Ecto neural progenitor cell (in vitro differentiated cells): ENCODE data around the gene C18orf54.
A peak's percentile ranks its signal among the peaks of the same experiment; 100 is the strongest.
"Not testable (repeated sequence)": the region's sequence is repeated elsewhere in the genome, so short reads cannot be mapped to it uniquely, and the experiment has no call there.

ENCODE experiments used
- DNase-seq: peaks from one replicate; pipeline ENCODE4 v3.0.0-alpha.2; 2018; ENCODE audit warnings: low spot score

The C18orf54 gene

DNA sequence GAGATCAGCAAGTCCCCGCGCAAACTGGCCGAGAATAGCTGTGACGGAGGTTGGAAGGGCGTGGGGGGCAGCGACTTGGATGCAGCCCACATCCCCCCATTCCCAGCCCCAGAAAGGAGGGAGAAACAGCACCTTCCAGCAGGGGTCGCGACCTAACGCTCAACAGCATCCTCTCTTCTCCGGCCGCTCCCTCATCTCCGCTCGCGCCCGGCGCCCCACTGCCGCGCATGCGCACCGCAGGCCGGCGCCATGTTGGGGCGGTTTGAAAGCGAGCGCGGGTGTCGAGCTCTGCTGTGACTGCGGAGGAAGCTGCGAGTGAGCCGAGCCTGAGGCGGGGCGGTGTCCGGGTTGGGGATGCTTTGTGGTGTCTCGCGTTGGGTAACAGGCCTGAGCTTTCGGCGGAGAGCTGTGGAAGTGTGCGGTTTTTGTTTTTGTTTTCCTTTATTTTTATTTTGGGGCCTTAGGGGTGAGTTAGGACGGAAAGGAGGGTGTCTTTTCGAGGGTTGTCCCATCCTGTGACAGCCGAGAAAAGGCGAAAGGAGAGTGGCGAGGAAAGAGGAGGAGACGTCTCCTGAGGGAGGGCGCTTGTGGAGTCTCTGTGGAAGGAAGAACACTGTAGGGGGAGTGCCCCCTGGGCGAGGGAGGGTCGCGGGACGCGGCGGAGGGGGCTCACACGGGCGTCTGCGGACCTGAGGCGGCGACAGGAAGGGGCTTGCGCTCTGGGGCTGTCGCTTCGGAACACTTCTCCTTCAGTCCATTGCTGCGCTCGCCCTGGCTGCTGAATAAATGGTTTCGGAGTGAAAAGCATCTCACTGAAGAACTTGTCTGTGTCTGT, at the start of gene C18orf54, which contains the start of gene STARD6:
Gene C18orf54, plus strand, starts transcription at position 247 of the 835 bp plus-strand sequence. CDS start 2,667 bp downstream, outside the sequence.
Gene STARD6, minus strand, starts transcription at position 199 of the 835 bp plus-strand sequence. CDS start 3,285 bp downstream, outside the sequence.
- DNase-seq = peak; percentile 95

DNA sequence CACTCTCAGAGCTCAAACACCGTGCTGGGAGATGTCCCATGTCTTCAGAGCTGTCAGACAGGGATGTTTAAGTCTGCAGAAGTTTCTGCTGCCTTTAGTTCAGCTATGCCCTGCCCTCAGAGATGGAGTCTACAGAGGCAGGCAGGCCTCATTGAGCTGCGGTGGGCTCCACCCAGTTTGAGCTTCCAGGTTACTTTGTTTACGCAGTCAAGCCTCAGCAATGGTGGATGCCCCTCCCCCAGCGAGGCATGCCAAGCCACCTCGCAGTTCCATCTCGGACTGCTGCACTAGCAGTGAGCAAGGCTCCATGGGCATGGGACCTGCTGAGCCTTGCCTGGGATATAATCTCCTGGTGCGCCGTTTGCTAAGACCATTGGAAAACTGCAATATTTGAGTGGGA, 48.1 kb upstream of the C18orf54 start:
- not testable (repeated sequence) for DNase-seq

DNA sequence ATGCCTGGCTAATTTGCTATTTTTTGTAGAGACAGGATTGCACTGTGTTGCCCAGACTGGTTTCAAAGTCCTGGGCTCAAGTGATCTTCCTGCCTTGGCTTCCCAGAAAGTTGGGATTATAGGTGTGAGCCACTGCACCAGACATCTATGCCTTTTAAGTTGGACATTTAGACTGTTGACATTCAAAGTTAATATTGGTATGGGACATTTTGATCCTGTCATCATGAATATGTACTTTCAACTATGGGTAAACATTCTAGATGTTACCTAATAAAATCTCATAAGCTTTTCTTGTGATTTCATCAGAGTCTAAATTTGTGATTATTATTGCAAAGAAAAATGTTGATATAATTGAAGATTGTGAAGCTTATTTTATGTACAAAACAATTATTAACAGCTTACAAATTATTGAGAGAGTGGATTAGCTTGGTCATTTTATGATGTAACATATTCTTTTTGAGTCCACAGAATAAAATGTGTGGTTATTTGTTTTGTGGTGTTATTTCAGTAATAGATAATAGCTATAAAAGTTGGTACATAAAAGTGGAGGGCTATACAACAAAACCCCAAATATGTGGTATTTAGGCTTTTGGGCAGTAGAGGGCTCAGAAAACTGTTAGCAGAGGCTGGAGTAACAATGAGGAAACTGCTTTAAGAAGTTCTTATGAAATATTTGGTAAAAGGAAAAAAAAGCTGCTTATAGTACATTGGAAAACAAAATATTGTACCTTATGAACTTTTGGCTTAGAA, 41.5 kb upstream of the C18orf54 start:
- DNase-seq = no peak

GRCh38 chr18:54323561-54323960, 34.1 kb upstream of the C18orf54 start:
- no peak for DNase-seq

DNA sequence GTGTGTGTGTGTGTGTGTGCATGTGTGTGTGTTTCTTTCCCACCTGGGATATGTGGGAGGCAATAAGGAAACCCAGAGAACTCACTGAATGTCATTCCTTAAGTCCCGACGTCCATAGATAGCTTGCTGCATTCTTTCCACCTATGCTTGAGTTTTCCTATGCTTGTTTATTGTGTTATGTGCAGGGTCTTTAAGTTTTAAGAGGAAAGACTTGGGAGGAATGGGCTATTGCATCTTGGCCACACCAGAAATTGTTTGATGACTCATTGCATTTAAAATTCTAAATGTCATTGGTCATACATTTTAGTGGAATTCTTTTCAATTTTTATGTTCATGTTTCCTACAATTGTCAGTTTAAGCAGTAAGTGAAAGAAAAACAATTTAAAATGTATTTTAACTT, 33.7 kb upstream of the C18orf54 start:
- no peak for DNase-seq

DNA sequence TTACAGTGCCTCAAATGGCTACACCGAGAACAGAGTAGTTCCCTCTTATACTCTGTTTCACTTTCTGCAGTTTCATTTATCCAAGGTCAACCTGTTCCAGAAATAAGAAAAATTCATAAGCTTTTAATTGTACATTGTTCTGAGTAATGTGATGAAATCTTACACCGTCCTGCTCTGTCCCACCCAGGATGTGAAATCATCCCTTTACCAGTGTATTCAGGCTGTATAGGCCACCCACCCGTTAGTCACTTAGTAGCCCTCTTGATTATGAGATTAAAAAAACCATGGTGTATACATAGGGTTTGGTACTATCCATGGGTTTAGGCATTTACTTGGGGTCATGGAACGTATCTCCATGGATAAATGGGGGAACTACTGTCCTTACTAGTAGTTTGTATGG, 29.9 kb upstream of the C18orf54 start:
- DNase-seq = no peak

GRCh38 chr18:54329787-54330186, 27.9 kb upstream of the C18orf54 start:
- DNase-seq = no peak

DNA sequence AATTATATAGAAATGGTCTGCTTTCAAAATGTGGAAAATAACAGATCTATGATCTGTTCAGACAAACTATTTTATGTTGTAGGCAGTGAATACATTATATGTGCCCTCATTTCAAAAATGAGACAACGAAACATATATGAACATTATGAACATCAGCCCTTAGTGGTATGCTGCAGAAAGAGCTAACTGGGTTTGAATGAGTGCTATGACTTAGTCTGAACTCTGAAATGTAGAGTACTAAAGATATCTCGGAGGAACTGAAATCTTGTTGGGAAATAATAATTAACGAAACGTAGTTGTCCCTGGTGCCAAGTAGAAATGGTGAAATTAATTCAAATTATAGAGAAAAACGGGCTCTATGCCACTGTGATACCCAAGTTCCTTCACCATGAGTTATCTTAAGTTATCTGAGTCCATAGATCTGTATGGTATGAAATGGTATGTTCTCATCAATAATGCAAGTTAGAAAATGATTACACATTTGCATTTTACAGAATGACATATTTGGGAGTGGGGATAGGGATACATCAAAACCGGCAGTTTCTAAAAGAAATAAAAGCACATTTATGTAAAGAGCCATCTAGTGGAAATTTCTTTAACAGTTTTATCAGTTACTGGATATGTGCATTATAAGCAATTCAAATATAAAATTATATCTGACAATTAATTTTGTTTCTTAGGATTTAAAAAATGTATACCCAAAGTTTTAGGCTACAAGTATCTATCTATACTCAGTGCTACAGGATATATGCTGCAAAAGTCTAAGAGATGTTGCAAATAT, 26.7 kb upstream of the C18orf54 start:
- no peak for DNase-seq

- no peak for DNase-seq
Observed at GRCh38 chr18:54335638-54336173, 22.0 kb upstream of the C18orf54 start.

GRCh38 chr18:54338230-54338629, 19.5 kb upstream of the C18orf54 start:
- DNase-seq = no peak

GRCh38 chr18:54351186-54351585, 6.5 kb upstream of the C18orf54 start:
- no peak for DNase-seq

DNA sequence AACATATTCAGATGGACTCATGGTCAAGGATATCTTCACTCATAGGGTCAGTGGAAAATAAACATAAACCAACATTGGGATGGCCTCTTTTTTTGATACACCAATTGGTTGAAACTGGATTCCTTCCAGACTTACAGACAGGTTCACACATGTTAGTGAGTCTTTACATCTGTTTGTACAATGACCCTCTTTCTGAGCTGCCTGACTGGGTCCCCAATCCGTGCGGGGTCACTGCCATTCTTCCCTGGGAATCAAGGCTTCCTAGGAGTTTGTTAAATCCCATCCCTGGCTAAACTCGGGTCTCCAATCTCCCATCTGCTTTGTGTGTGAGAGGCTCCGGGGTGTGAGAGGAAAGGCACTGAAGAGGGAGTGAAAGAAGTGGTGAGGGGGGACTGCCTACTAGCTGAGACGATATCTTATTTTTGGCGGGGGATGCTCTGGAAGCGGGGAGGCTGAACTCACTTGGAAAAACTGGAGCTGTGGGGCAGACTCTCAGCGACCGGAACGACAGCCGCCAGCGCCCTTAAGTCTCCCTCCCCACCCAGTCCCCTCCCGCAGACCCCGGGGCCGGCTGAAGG, 535 bp upstream of the C18orf54 start:
- DNase-seq = no peak

- DNase-seq = no peak
Observed at GRCh38 chr18:54358495-54359040, 862 bp downstream of the C18orf54 start.

GRCh38 chr18:54359233-54359632, 1.5 kb downstream of the C18orf54 start:
- DNase-seq = no peak

GRCh38 chr18:54360406-54360805, 2.7 kb downstream of the C18orf54 start:
- DNase-seq = no peak

DNA sequence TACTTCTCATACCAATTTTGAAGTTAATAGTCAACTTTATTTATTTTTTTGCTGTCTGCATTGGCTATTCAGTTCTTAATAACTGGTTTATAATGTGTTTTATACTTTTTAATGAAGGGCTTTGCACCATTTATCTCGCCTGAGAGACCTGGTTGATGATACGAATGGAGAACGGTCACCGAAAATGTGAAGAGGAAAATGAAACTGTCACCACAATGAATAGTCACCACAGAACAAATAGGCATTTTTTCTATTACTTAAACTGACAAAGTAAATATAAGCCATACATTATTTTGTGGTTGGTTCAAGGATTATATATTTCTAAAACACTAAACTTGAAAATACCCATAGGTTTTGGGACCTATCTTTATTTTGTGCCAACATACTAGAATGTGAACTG, 20.4 kb downstream of the C18orf54 start:
- no peak for DNase-seq

DNA sequence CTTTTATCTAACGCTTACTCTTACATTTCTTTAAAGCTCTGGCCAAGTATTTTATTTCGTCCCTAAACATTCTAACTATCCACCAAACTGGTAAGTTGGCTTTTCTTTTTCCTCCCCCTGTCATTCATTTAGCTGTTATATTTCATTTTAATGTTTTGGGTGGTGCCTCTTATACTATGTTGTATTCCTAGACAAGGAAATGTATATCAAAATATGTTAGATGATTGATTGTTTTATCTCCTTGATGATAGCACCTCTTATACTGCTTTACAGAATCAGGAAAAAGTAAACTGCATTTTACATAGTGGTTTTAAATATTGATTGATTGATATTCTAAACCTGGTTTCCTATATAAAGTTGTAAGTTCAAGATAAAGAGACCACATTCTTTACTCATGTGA, 23.9 kb downstream of the C18orf54 start:
- no peak for DNase-seq

- DNase-seq = no peak
Observed at GRCh38 chr18:54382076-54382475, 24.4 kb downstream of the C18orf54 start.

- DNase-seq = no peak
Observed at GRCh38 chr18:54382733-54383252, 25.1 kb downstream of the C18orf54 start.

DNA sequence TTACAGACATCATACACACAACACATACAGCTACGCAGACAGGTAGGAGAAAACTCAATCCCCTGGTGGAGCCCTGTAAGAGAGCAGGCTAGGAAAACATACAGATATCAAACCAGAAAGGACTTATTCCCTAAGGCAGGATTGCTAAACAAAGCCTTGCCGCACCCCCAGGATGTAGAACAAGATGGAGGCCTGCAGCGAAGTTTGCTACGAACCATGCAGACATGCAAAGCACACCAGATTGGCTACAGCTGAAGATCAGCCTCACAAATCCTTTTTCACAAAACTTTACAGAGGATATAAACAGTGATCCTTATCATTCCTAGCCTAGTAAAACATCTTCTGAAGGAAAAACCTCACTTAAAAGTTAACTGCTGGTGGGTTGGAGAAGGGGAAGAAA, 28.3 kb downstream of the C18orf54 start:
- no peak for DNase-seq
